Measurements from ENCODE around the gene BBIP1. TPM values are rescaled to one million over a fixed set of nuclear protein-coding genes. Genes with fewer than 3 reads are reported as not detected.

The BBIP1 gene
- total and polyA plus RNA-seq, 9 of the 15 experiments (the other 6 are each of a cell fraction or from before 2014, with no cell fraction given), result 5.2 to 31.0 (median 19.4) TPM

DNA sequence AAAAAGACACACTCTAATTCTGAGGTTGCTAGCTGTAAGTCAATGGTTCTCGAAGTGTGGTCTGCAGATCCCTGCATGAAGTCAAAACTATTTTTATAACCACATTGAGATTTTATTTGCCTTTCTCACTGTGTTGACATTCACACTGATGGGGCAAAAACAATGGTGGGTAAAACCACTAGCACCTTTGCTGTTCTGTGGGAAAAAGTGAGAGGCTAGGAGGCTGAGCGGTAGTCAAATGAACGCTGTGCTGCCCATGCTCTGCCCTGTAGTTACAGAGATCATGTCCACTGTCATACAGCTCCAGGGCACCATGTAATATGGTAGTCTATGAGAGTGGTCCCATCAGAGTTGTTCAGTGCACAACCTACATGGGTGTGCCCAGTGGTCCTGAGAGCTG is 68.9 kb downstream of the BBIP1 start:
- intact Hi-C loops (cut with micrococcal nuclease), result no loop called here
- WGBS (ENCODE audit: insufficient coverage, low coverage, missing lambda C conversion rate), result 65% methylated on average over 3 of the region's 3 CpGs
- H3K9me1 ChIP-seq (ENCODE audit: control insufficient read depth, insufficient read depth, low read length), result no peaks in the 10 kb centered on the region
- DNase-seq (ENCODE audit: extremely low read depth in 1 of 4, low spot score in 3 of 4) (no peak), FAIRE-seq (no peak), ATAC-seq (no peak)
- H3K4me3 ChIP-seq, result no peak overlapping the region
- ChIA-PET POLR2A (no interaction called here), CTCF (ENCODE audit: low intra/inter-chr PET ratio) (no interaction called here)
- peaks cover 0 to 3% of the 10 kb centered on the region in 2 experiments; a peak in 2 of 5 replicates for H3K4me1 ChIP-seq (replicated peaks in 1 of 2; ENCODE audit: control insufficient read depth in 2 of 2, insufficient read depth in 2 of 2, low read length in 2 of 2)
- no peak overlapping the region for H3K9ac ChIP-seq (ENCODE audit: insufficient read depth in 1 of 2, low read depth in 2 of 2, low read length in 2 of 2)
- no peak overlapping the region for H3K27ac ChIP-seq (ENCODE audit: extremely low read depth, low read depth, low read length)
- in situ Hi-C loops (cut with MboI), result no loop called here
- H3K9me3 ChIP-seq (replicated peaks; ENCODE audit: control insufficient read depth, insufficient read depth, low read depth, low read length), result no peaks in the 10 kb centered on the region; the same call in 1 of the 2 replicates
- H3K79me2 ChIP-seq (ENCODE audit: control insufficient read depth, insufficient read depth, low read length), result no peaks in the 10 kb centered on the region
- no peaks in the 10 kb centered on the region for H3K27me3 ChIP-seq (ENCODE audit: control insufficient read depth in 2 of 2, insufficient read depth in 2 of 2, low read length in 2 of 2)
- no peak overlapping the region for H2AFZ ChIP-seq (ENCODE audit: low read depth, low read length)
- TF ChIP-seq PHF20 (IDR thresholded peaks at IDR 0.05; ENCODE audit: partially characterized antibody), result no peak
- no peak for TF ChIP-seq TSC22D4 (tag; IDR thresholded peaks at IDR 0.05)
- TF ChIP-seq PHTF2 (CRISPR knock-in tag; IDR thresholded peaks at IDR 0.05), result no peak
- no peak for TF ChIP-seq ELF1 (tag; IDR thresholded peaks at IDR 0.05)
- no peak for TF ChIP-seq KDM4B (IDR thresholded peaks at IDR 0.05; ENCODE audit: borderline replicate concordance in 2 of 2, low read depth in 1 of 2)
- no peak for TF ChIP-seq ZFPM2 (CRISPR knock-in tag; IDR thresholded peaks at IDR 0.05)
- no peak for TF ChIP-seq ZBTB1 (CRISPR knock-in tag; IDR thresholded peaks at IDR 0.05; ENCODE audit: borderline replicate concordance, low read depth)
- TF ChIP-seq, protein P1, sequence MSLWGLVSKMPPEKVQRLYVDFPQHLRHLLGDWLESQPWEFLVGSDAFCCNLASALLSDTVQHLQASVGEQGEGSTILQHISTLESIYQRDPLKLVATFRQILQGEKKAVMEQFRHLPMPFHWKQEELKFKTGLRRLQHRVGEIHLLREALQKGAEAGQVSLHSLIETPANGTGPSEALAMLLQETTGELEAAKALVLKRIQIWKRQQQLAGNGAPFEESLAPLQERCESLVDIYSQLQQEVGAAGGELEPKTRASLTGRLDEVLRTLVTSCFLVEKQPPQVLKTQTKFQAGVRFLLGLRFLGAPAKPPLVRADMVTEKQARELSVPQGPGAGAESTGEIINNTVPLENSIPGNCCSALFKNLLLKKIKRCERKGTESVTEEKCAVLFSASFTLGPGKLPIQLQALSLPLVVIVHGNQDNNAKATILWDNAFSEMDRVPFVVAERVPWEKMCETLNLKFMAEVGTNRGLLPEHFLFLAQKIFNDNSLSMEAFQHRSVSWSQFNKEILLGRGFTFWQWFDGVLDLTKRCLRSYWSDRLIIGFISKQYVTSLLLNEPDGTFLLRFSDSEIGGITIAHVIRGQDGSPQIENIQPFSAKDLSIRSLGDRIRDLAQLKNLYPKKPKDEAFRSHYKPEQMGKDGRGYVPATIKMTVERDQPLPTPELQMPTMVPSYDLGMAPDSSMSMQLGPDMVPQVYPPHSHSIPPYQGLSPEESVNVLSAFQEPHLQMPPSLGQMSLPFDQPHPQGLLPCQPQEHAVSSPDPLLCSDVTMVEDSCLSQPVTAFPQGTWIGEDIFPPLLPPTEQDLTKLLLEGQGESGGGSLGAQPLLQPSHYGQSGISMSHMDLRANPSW (CRISPR knock-in tag; IDR thresholded peaks at IDR 0.05), result no peak
- TF ChIP-seq, protein P2, sequence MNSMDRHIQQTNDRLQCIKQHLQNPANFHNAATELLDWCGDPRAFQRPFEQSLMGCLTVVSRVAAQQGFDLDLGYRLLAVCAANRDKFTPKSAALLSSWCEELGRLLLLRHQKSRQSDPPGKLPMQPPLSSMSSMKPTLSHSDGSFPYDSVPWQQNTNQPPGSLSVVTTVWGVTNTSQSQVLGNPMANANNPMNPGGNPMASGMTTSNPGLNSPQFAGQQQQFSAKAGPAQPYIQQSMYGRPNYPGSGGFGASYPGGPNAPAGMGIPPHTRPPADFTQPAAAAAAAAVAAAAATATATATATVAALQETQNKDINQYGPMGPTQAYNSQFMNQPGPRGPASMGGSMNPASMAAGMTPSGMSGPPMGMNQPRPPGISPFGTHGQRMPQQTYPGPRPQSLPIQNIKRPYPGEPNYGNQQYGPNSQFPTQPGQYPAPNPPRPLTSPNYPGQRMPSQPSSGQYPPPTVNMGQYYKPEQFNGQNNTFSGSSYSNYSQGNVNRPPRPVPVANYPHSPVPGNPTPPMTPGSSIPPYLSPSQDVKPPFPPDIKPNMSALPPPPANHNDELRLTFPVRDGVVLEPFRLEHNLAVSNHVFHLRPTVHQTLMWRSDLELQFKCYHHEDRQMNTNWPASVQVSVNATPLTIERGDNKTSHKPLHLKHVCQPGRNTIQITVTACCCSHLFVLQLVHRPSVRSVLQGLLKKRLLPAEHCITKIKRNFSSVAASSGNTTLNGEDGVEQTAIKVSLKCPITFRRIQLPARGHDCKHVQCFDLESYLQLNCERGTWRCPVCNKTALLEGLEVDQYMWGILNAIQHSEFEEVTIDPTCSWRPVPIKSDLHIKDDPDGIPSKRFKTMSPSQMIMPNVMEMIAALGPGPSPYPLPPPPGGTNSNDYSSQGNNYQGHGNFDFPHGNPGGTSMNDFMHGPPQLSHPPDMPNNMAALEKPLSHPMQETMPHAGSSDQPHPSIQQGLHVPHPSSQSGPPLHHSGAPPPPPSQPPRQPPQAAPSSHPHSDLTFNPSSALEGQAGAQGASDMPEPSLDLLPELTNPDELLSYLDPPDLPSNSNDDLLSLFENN (IDR thresholded peaks at IDR 0.05; ENCODE audit: low read depth in 2 of 2, low read length in 2 of 2), result no peak
- H3K4me2 ChIP-seq (ENCODE audit: insufficient read depth, low read length), result no peak overlapping the region
- no peaks in the 10 kb centered on the region for H4K20me1 ChIP-seq (replicated peaks; ENCODE audit: control insufficient read depth, insufficient read depth, low read length)
- no peaks in the 10 kb centered on the region for H3K36me3 ChIP-seq (ENCODE audit: control insufficient read depth, insufficient read depth, low read length)
- BruUV-seq (replicated peaks), result no TSS peak

Measured in K562 (cell line).